Keratinocyte (primary cell): ENCODE measurements around the gene SMAD3. TPM values are rescaled to one million over a fixed set of nuclear protein-coding genes. Genes with fewer than 3 reads are reported as not detected.
A peak's percentile ranks its signal among the peaks of the same experiment; 100 is the strongest.

Experiments
- DNase-seq: peaks from one replicate; pipeline ENCODE4 v3.0.0-alpha.2; 2011; ENCODE audit warnings: low read depth, missing footprints, low spot score
- FAIRE-seq: peaks from 2 replicates; lab custom pipeline; 2011; peaks lifted over from hg19 to GRCh38; lab: Jason Lieb, UNC
- H2AFZ ChIP-seq: 2 replicates; pipeline ENCODE4 v1.6.0; 2012; ENCODE audit warnings: low read length, control low read depth, inconsistent platforms; ENCODE audit not compliant: control insufficient read depth
- H3K27ac ChIP-seq: 2 replicates; pipeline ENCODE4 v1.5.1; 2011; ENCODE audit warnings: low read length; ENCODE audit not compliant: control insufficient read depth, insufficient read depth
- H3K27me3 ChIP-seq: 3 replicates; pipeline ENCODE4 v1.6.0; 2011; ENCODE audit warnings: low read length; ENCODE audit not compliant: control insufficient read depth, insufficient read depth; ENCODE audit errors: extremely low read depth
- H3K36me3 ChIP-seq, 2 experiments: 2 replicates in 1 of 2; 3 replicates in 1 of 2; pipeline ENCODE4 v1.5.1; 2011; ENCODE audit warnings: low read length in 2 of 2, mild to moderate bottlenecking in 1 of 2; ENCODE audit not compliant: control insufficient read depth in 2 of 2, insufficient read depth in 2 of 2; ENCODE audit errors: extremely low read depth in 1 of 2
- H3K4me1 ChIP-seq: 3 replicates; pipeline ENCODE4 v1.5.1; 2011; ENCODE audit warnings: low read length; ENCODE audit not compliant: control insufficient read depth, insufficient read depth; ENCODE audit errors: extremely low read depth
- H3K4me2 ChIP-seq: 3 replicates; pipeline ENCODE4 v1.6.0; 2011; ENCODE audit warnings: low read depth, low read length; ENCODE audit not compliant: control insufficient read depth, insufficient read depth; ENCODE audit errors: extremely low read depth
- H3K4me3 ChIP-seq, 3 experiments: fragments of 200-600 bp in 1 of 3; sonication (generic) in 1 of 3; 2 replicates in 2 of 3; 3 replicates in 1 of 3; pipeline ENCODE4 v1.5.1; 2011 to 2016; ENCODE audit warnings: low read length in 3 of 3, mild to moderate bottlenecking in 3 of 3, control low read depth in 2 of 3, inconsistent platforms in 1 of 3, low read depth in 1 of 3, mixed read lengths in 1 of 3, mixed run types in 1 of 3, moderate library complexity in 1 of 3; ENCODE audit not compliant: control insufficient read depth in 2 of 3, insufficient read depth in 2 of 3; ENCODE audit errors: extremely low read depth in 1 of 3
- H3K79me2 ChIP-seq: 2 replicates; pipeline ENCODE4 v1.6.0; 2012; ENCODE audit warnings: low read length; ENCODE audit not compliant: control insufficient read depth, insufficient read depth
- H3K9ac ChIP-seq: 3 replicates; pipeline ENCODE4 v1.6.0; 2011; ENCODE audit warnings: low read length; ENCODE audit not compliant: control insufficient read depth, insufficient read depth; ENCODE audit errors: extremely low read depth
- H3K9me1 ChIP-seq: 3 replicates; pipeline ENCODE4 v1.6.0; 2011; ENCODE audit warnings: low read length; ENCODE audit not compliant: control insufficient read depth, insufficient read depth; ENCODE audit errors: extremely low read depth
- H3K9me3 ChIP-seq: 2 replicates; pipeline ENCODE4 v1.5.1; 2012; ENCODE audit warnings: low read depth, low read length; ENCODE audit not compliant: control insufficient read depth
- H4K20me1 ChIP-seq: 3 replicates; pipeline ENCODE4 v1.6.0; 2011; ENCODE audit warnings: low read length; ENCODE audit not compliant: control insufficient read depth, insufficient read depth; ENCODE audit errors: extremely low read depth
- CTCF ChIP-seq, 3 experiments: IDR thresholded peaks in 1 of 3; conservative IDR thresholded peaks in 1 of 3; optimal IDR thresholded peaks in 1 of 3; 2 replicates in 2 of 3; 3 replicates in 1 of 3; pipeline versions ENCODE3 to v1.5.1; 2011; ENCODE audit warnings: low read length in 3 of 3, mild to moderate bottlenecking in 3 of 3, moderate library complexity in 2 of 3, control low read depth in 1 of 3, inconsistent platforms in 1 of 3; ENCODE audit not compliant: insufficient read depth in 2 of 3; ENCODE audit errors: extremely low read depth in 1 of 3
- EZH2 ChIP-seq: IDR thresholded peaks from one replicate; pipeline ENCODE4 v1.6.1; 2012; ENCODE audit warnings: inconsistent platforms, mild to moderate bottlenecking, low read length, moderate library complexity
- dilution Hi-C: fragments of 300-500 bp; cut with MboI; formaldehyde crosslinking; loops from one replicate; pipeline ENCODE4 v1.7.0; 2020; ENCODE audit warnings: low sequenced_read_pairs; ENCODE audit not compliant: extremely low pct_ligation_motif_present
- polyA plus RNA-seq, 5 experiments: library from polyadenylated mRNA; depleted of rRNA in 3 of 5; stranded (reverse) in 3 of 5; stranded (forward) in 1 of 5; unstranded in 1 of 5; fragments of >200 nt; gene quantifications; 1 replicate in 1 of 5; 2 replicates in 3 of 5; 3 replicates in 1 of 5; pipeline versions ENCODE4 v1.2.1 to v1.2.3, GENCODE V29; 2011 to 2012; ENCODE audit warnings: missing spikeins in 2 of 5, low read depth in 1 of 5, low replicate concordance in 1 of 5

SMAD3 gene
- polyA plus RNA-seq, 1 donor (not counting 4 experiments of a cell fraction or from before 2014, with no cell fraction given) = 33.7 TPM

GRCh38 chr15:67137319-67137718, 71.9 kb downstream of the SMAD3 start:
- Histone ChIP-seq H3K27ac (peak overlapping the region; percentile 68), H4K20me1 (no peaks in the 10 kb centered on the region), H3K9ac (peak overlapping the region; percentile 38), H3K79me2 (peaks cover 98% of the 10 kb centered on the region), H3K4me1 (peaks cover 61% of the 10 kb centered on the region), H3K9me1 (peaks cover 6% of the 10 kb centered on the region), H2AFZ (no peak overlapping the region), H3K4me2 (peak overlapping the region; percentile 83), H3K9me3 (no peaks in the 10 kb centered on the region), H3K36me3 (peaks cover 7 to 9% of the 10 kb centered on the region in 2 experiments), H3K4me3 (peak overlapping the region in 1 of 3 experiments; percentile 54), H3K27me3 (no peaks in the 10 kb centered on the region)
- FAIRE-seq = no peak
- TF ChIP-seq CTCF (optimal IDR thresholded peaks at IDR 0.05 in 1 of 3, IDR thresholded peaks at IDR 0.05 in 1 of 3, conservative IDR thresholded peaks at IDR 0.05 in 1 of 3; ENCODE audit: extremely low read depth in 1 of 3, insufficient read depth in 2 of 3, low read length in 3 of 3) = no peak
- no peak for TF ChIP-seq EZH2
- no peak for DNase-seq
- dilution Hi-C loops = no loop called here

- H3K27me3 ChIP-seq = no peaks in the 10 kb centered on the region
- peaks cover 6% of the 10 kb centered on the region for H3K9me1 ChIP-seq
- no peak overlapping the region for H2AFZ ChIP-seq
- H3K4me1 ChIP-seq = peaks cover 65% of the 10 kb centered on the region
- peak overlapping the region; percentile 68 for H3K27ac ChIP-seq
- FAIRE-seq = peak; percentile 13
- peaks cover 98% of the 10 kb centered on the region for H3K79me2 ChIP-seq
- no peaks in the 10 kb centered on the region for H4K20me1 ChIP-seq
- TF ChIP-seq EZH2 (no peak), CTCF (optimal IDR thresholded peaks at IDR 0.05 in 1 of 3, IDR thresholded peaks at IDR 0.05 in 1 of 3, conservative IDR thresholded peaks at IDR 0.05 in 1 of 3; ENCODE audit: extremely low read depth in 1 of 3, insufficient read depth in 2 of 3, low read length in 3 of 3) (no peak)
- peak overlapping the region in 1 of 3 experiments; percentile 54 for H3K4me3 ChIP-seq
- H3K9ac ChIP-seq = peak overlapping the region; percentile 48
- dilution Hi-C loops = no loop called here
- H3K4me2 ChIP-seq = peak overlapping the region; percentile 83
- no peak for DNase-seq
- no peaks in the 10 kb centered on the region for H3K9me3 ChIP-seq
- H3K36me3 ChIP-seq = peaks cover 4 to 6% of the 10 kb centered on the region in 2 experiments
These were observed 72.8 kb downstream of the SMAD3 start for GRCh38 chr15:67137951-67138848.
